HepG2 (cell line): ENCODE data around the gene PHACTR1. TPM values are rescaled to one million over a fixed set of nuclear protein-coding genes. Genes with fewer than 3 reads are reported as not detected.

Source experiments
- ATAC-seq: fragments of 200-7000 bp; cut with Tn5 transposase; 3 replicates; pipeline ENCODE4 v1.9.1; 2020; ENCODE audit warnings: mild to moderate bottlenecking, moderate library complexity
- BruUV-seq: library from RNA; stranded (reverse); fragments of 400-500 nt; replicated peaks from 2 replicates; lab custom pipeline; 2021; lab: Mats Ljungman, UMichigan
- CTCF ChIA-PET: fragments of 300-600 bp; formaldehyde crosslinking; extraction: SDS; loops from one replicate; lab custom pipeline; 2021; ENCODE audit warnings: low total read pairs, inconsistent platforms, low intra/inter-chr PET ratio; lab: Yijun Ruan, JAX
- POLR2A ChIA-PET: fragments of 350-600 bp; sonication (Branson Sonifier 250); formaldehyde crosslinking; loops from one replicate; lab custom pipeline; 2020; ENCODE audit warnings: antibody characterized with exemption, inconsistent platforms; lab: Yijun Ruan, JAX
- DNase-seq: peaks from one replicate; pipeline ENCODE4 v3.0.0-alpha.2; 2015; ENCODE audit warnings: low spot score
- FAIRE-seq: peaks from 3 replicates; lab custom pipeline; 2011; peaks lifted over from hg19 to GRCh38; lab: Jason Lieb, UNC
- H2AFZ ChIP-seq: one replicate; pipeline ENCODE4 v1.6.1; 2011; ENCODE audit warnings: low read length, inconsistent platforms
- H3K27ac ChIP-seq: fragments of 300-600 bp; 3 replicates; pipeline ENCODE4 v1.8.0; 2011; ENCODE audit warnings: mixed run types, mild to moderate bottlenecking, mixed read lengths, low read length, inconsistent platforms; ENCODE audit not compliant: insufficient read depth; ENCODE audit errors: extremely low read length
- H3K27me3 ChIP-seq, 2 experiments: fragments of 200-600 bp in 1 of 2; 2 replicates in 1 of 2; 3 replicates in 1 of 2; pipeline versions ENCODE4 v1.6.0 to v1.8.0; 2011; ENCODE audit warnings: low read length in 2 of 2, mild to moderate bottlenecking in 2 of 2, moderate library complexity in 2 of 2, inconsistent platforms in 1 of 2; ENCODE audit not compliant: insufficient read depth in 2 of 2, control insufficient read depth in 1 of 2
- H3K36me3 ChIP-seq, 2 experiments: fragments of 200-600 bp in 1 of 2; replicated peaks in 1 of 2; 2 replicates in 1 of 2; 3 replicates in 1 of 2; pipeline versions ENCODE4 v1.5.1 to v1.8.0; 2011; ENCODE audit warnings: low read length in 2 of 2, inconsistent platforms in 1 of 2; ENCODE audit not compliant: insufficient read depth in 2 of 2, control insufficient read depth in 1 of 2
- H3K4me1 ChIP-seq: 2 replicates; pipeline ENCODE4 v1.5.1; 2012; ENCODE audit warnings: low read length, inconsistent platforms; ENCODE audit not compliant: insufficient read depth
- H3K4me2 ChIP-seq: 2 replicates; pipeline ENCODE4 v1.6.0; 2011; ENCODE audit warnings: low read depth, low read length, inconsistent platforms
- H3K4me3 ChIP-seq, 3 experiments: fragments of 200-600 bp in 1 of 3; sonication (generic), shearing (Covaris generic) in 1 of 3; replicated peaks in 1 of 3; 2 replicates each; pipeline ENCODE4 v1.5.1; 2011 to 2016; ENCODE audit warnings: low read length in 3 of 3, inconsistent platforms in 2 of 3, low read depth in 2 of 3, mild to moderate bottlenecking in 2 of 3, control low read depth in 1 of 3, mixed read lengths in 1 of 3; ENCODE audit not compliant: insufficient read depth in 1 of 3
- H3K79me2 ChIP-seq: one replicate; pipeline ENCODE4 v1.6.1; 2011; ENCODE audit warnings: low read length, inconsistent platforms; ENCODE audit not compliant: insufficient read depth
- H3K9ac ChIP-seq: 2 replicates; pipeline ENCODE4 v1.6.0; 2011; ENCODE audit warnings: mild to moderate bottlenecking, low read depth, low read length, inconsistent platforms; ENCODE audit not compliant: insufficient read depth
- H3K9me3 ChIP-seq: 2 replicates; pipeline ENCODE4 v1.5.1; 2012; ENCODE audit warnings: mild to moderate bottlenecking, low read length
- H4K20me1 ChIP-seq: 2 replicates; pipeline ENCODE4 v1.6.0; 2011; ENCODE audit warnings: inconsistent platforms, mild to moderate bottlenecking, low read length, moderate library complexity; ENCODE audit not compliant: insufficient read depth
- MAFG ChIP-seq: sonication (generic); formaldehyde crosslinking; IDR thresholded peaks from 2 replicates; pipeline ENCODE4 v1.5.1; 2020; ENCODE audit warnings: mild to moderate bottlenecking, missing genetic modification reagents
- MAFK ChIP-seq, 2 experiments: IDR thresholded peaks in 1 of 2; conservative IDR thresholded peaks in 1 of 2; 2 replicates each; pipeline ENCODE4 v1.6.1; 2011; ENCODE audit warnings: improper control_type of control experiment in 2 of 2, low read length in 2 of 2
- SP5 ChIP-seq: IDR thresholded peaks from 2 replicates; pipeline ENCODE4 v1.6.1; 2016; ENCODE audit warnings: low read depth, borderline replicate concordance
- SSRP1 ChIP-seq: IDR thresholded peaks from 2 replicates; pipeline ENCODE4 v1.6.1; 2016; ENCODE audit warnings: control low read depth
- WGBS: methylation state at CpG from one replicate; pipeline ENCODE4 v1.1.6; 2017; ENCODE audit warnings: low lambda C conversion rate; 5-methylcytosine and 5-hydroxymethylcytosine counted together
- in situ Hi-C: cut with HindIII; loops from 2 replicates; pipeline ENCODE4 v1.10.0; 2017; ENCODE audit warnings: low pct_unique_long_range_greater_than_20kb; ENCODE audit not compliant: extremely low pct_ligation_motif_present
- intact Hi-C: fragments of 100-400 bp; cut with micrococcal nuclease; formaldehyde crosslinking; loops from one replicate; pipeline ENCODE4 v1.10.0; 2022; ENCODE audit not compliant: unreplicated experiment
- polyA plus RNA-seq, 8 experiments: library from polyadenylated mRNA; depleted of rRNA in 3 of 8; stranded (reverse) in 7 of 8; unstranded in 1 of 8; fragments of >200 nt; fragmentation: Illumina TruSeq in 4 of 8; extraction: Trizol in 4 of 8; gene quantifications; 2 replicates each; pipeline versions ENCODE4 v1.2.1 to v1.2.3, GENCODE V29; 2011 to 2016; ENCODE audit warnings: low read depth in 4 of 8, missing spikeins in 1 of 8, mixed read lengths in 1 of 8; ENCODE audit not compliant: insufficient read depth in 1 of 8
- total RNA-seq, 5 experiments: library from RNA; depleted of rRNA; stranded (reverse); fragments of >200 nt; fragmentation: Illumina TruSeq; extraction: Trizol; gene quantifications; 2 replicates each; pipeline ENCODE4 v1.2.3, GENCODE V29; 2016; ENCODE audit warnings: low read depth in 1 of 5
- TF ChIP-seq, protein P1 (sequence below): sonication (generic); formaldehyde crosslinking; IDR thresholded peaks from 2 replicates; pipeline ENCODE4 v1.4.0; 2020; ENCODE audit warnings: mild to moderate bottlenecking, missing genetic modification reagents
- TF ChIP-seq, protein P2 (sequence below): sonication (generic); formaldehyde crosslinking; IDR thresholded peaks from 2 replicates; pipeline ENCODE4 v1.4.0; 2020; ENCODE audit warnings: missing genetic modification reagents, borderline replicate concordance

Gene PHACTR1
- total and polyA plus RNA-seq, 2 of the 13 experiments (the other 11 are each of a cell fraction or from before 2014, with no cell fraction given) = 0.09 TPM; not detected in 1

DNA sequence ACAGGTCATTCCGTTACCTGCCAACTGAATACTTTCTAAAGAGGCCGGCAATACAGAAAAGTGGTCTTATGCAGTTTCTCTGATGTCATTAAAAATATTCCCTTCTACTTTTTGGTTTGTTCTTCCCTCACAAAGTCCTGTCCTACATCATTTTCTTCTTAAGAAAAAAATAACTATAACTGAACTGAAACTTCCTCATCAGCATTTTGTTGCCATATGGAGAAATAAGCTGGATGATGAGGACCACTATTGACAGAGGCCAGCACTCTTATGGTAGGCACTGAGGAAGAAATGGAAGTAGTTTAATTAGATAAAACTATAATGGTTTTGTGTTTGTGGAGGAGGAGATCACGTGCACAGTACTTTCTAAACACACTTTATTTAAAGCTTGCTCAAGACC lies 274.9 kb downstream of the PHACTR1 start:
- Histone ChIP-seq H3K36me3 (no peaks in the 10 kb centered on the region), H2AFZ (no peak overlapping the region), H3K9me3 (no peaks in the 10 kb centered on the region), H3K4me1 (no peaks in the 10 kb centered on the region), H3K4me2 (no peak overlapping the region)
- no peak for DNase-seq
- TF ChIP-seq, protein P1, sequence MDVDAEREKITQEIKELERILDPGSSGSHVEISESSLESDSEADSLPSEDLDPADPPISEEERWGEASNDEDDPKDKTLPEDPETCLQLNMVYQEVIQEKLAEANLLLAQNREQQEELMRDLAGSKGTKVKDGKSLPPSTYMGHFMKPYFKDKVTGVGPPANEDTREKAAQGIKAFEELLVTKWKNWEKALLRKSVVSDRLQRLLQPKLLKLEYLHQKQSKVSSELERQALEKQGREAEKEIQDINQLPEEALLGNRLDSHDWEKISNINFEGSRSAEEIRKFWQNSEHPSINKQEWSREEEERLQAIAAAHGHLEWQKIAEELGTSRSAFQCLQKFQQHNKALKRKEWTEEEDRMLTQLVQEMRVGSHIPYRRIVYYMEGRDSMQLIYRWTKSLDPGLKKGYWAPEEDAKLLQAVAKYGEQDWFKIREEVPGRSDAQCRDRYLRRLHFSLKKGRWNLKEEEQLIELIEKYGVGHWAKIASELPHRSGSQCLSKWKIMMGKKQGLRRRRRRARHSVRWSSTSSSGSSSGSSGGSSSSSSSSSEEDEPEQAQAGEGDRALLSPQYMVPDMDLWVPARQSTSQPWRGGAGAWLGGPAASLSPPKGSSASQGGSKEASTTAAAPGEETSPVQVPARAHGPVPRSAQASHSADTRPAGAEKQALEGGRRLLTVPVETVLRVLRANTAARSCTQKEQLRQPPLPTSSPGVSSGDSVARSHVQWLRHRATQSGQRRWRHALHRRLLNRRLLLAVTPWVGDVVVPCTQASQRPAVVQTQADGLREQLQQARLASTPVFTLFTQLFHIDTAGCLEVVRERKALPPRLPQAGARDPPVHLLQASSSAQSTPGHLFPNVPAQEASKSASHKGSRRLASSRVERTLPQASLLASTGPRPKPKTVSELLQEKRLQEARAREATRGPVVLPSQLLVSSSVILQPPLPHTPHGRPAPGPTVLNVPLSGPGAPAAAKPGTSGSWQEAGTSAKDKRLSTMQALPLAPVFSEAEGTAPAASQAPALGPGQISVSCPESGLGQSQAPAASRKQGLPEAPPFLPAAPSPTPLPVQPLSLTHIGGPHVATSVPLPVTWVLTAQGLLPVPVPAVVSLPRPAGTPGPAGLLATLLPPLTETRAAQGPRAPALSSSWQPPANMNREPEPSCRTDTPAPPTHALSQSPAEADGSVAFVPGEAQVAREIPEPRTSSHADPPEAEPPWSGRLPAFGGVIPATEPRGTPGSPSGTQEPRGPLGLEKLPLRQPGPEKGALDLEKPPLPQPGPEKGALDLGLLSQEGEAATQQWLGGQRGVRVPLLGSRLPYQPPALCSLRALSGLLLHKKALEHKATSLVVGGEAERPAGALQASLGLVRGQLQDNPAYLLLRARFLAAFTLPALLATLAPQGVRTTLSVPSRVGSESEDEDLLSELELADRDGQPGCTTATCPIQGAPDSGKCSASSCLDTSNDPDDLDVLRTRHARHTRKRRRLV (CRISPR knock-in tag) = no peak
- TF ChIP-seq MAFG (CRISPR knock-in tag) (no peak), SP5 (no peak), MAFK (conservative IDR thresholded peaks at IDR 0.05 in 1 of 2, IDR thresholded peaks at IDR 0.05 in 1 of 2; ENCODE audit: low read length in 2 of 2) (peak; percentile 55 to 60; a peak in 3 of 4 replicates), SSRP1 (no peak)
- TF ChIP-seq, protein P2, sequence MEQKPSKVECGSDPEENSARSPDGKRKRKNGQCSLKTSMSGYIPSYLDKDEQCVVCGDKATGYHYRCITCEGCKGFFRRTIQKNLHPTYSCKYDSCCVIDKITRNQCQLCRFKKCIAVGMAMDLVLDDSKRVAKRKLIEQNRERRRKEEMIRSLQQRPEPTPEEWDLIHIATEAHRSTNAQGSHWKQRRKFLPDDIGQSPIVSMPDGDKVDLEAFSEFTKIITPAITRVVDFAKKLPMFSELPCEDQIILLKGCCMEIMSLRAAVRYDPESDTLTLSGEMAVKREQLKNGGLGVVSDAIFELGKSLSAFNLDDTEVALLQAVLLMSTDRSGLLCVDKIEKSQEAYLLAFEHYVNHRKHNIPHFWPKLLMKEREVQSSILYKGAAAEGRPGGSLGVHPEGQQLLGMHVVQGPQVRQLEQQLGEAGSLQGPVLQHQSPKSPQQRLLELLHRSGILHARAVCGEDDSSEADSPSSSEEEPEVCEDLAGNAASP (CRISPR knock-in tag) = no peak
- TF ChIP-seq, all 625 proteins: peak for 1
- H3K79me2 ChIP-seq = no peaks in the 10 kb centered on the region
- intact Hi-C loops = no loop called here
- H3K27ac ChIP-seq = no peak overlapping the region
- ChIA-PET POLR2A (no interaction called here), CTCF (no interaction called here)
- no peaks in the 10 kb centered on the region for H4K20me1 ChIP-seq
- FAIRE-seq (no peak), ATAC-seq (no peak)
- peaks cover 1 to 7% of the 10 kb centered on the region in 2 experiments; a peak in 2 of 5 replicates for H3K27me3 ChIP-seq
- no peak overlapping the region for H3K9ac ChIP-seq
- WGBS = 41% methylated on average over 3 of the region's 3 CpGs
- no TSS peak for BruUV-seq
- in situ Hi-C loops = no loop called here
- no peak overlapping the region for H3K4me3 ChIP-seq
